ENCODE measurements around the gene ECM1. TPM values are rescaled to one million over a fixed set of nuclear protein-coding genes. Genes with fewer than 3 reads are reported as not detected.

Gene ECM1
- 10 to 100 TPM in 2 of 12 donors, 1 to 10 TPM in 9, not detected in 1; 2.9 to 26.5 (median 4.4) TPM for polyA plus RNA-seq (ENCODE audit: insufficient read length in 12 of 12)
- long read RNA-seq, donor 1, partial matches to known transcripts = 0 of 1 reads
- long read RNA-seq, donor 1, other reads (novel, unspliced or antisense) = 0 of 1 reads
- long read RNA-seq, donor 2, partial matches to known transcripts = 0 of 2 reads
- long read RNA-seq, donor 2, other reads (novel, unspliced or antisense) = 0 of 2 reads
- long read RNA-seq, donor 3 = 0 reads
- long read RNA-seq, donor 4 = 0 reads
- long read RNA-seq, donor 5 = 0 reads
- long read RNA-seq, donor 6 = 0 reads
- long read RNA-seq, donor 7, partial matches to known transcripts = 5 of 5 reads
- long read RNA-seq, donor 7, other reads (novel, unspliced or antisense) = 0 of 5 reads
- long read RNA-seq, donor 8 = 0 reads
- long read RNA-seq, donor 9, partial matches to known transcripts = 5 of 5 reads
- long read RNA-seq, donor 9, other reads (novel, unspliced or antisense) = 0 of 5 reads
- long read RNA-seq, donor 10 = 0 reads
- long read RNA-seq, donor 11, partial matches to known transcripts = 0 of 1 reads
- long read RNA-seq, donor 11, other reads (novel, unspliced or antisense) = 0 of 1 reads

GRCh38 chr1:150507912-150508864 is at the start of gene ECM1:
TSS of gene ECM1 (plus strand) at chr1:150508109. CDS start at chr1:150508210, 101 bp downstream.
- DNase-seq = no peak

- peak; percentile 63 for DNase-seq
These were observed 43.5 kb upstream of the ECM1 start for GRCh38 chr1:150464422-150464826.

- no peak for DNase-seq
These were observed 40.9 kb upstream of the ECM1 start for GRCh38 chr1:150466964-150467363.

- no peak for DNase-seq
These were observed 38.6 kb upstream of the ECM1 start for GRCh38 chr1:150469291-150469690.

- no peak for DNase-seq
These were observed 35.2 kb upstream of the ECM1 start for GRCh38 chr1:150472601-150473200.

GRCh38 chr1:150473659-150474058 is 34.2 kb upstream of the ECM1 start:
- DNase-seq = no peak

GRCh38 chr1:150474869-150475268 is 33.0 kb upstream of the ECM1 start:
- DNase-seq = no peak

- DNase-seq = no peak
These were observed 31.2 kb upstream of the ECM1 start for GRCh38 chr1:150476754-150477153.

- no peak for DNase-seq
These were observed 30.6 kb upstream of the ECM1 start for GRCh38 chr1:150477320-150477719.

GRCh38 chr1:150477733-150478132 is 30.2 kb upstream of the ECM1 start:
- DNase-seq = no peak

GRCh38 chr1:150479370-150479769 is 28.5 kb upstream of the ECM1 start:
- DNase-seq = no peak

GRCh38 chr1:150479927-150480352 is 28.0 kb upstream of the ECM1 start:
- DNase-seq = no peak

- no peak for DNase-seq
These were observed 23.5 kb upstream of the ECM1 start for GRCh38 chr1:150484431-150484830.

- no peak for DNase-seq
These were observed 23.0 kb upstream of the ECM1 start for GRCh38 chr1:150484861-150485260.

- peak; percentile 98 for DNase-seq
These were observed 20.7 kb upstream of the ECM1 start, which contains the start of gene TARS2 for GRCh38 chr1:150486966-150487762. TSS of gene TARS2 (plus strand) at chr1:150487419. CDS start at chr1:150487451, 32 bp downstream.

- no peak for DNase-seq
These were observed 20.2 kb upstream of the ECM1 start for GRCh38 chr1:150487763-150488115.

GRCh38 chr1:150493175-150493574 is 14.7 kb upstream of the ECM1 start:
- DNase-seq = no peak

- DNase-seq = no peak
These were observed 9.6 kb upstream of the ECM1 start for GRCh38 chr1:150498342-150498741.

- no peak for DNase-seq
These were observed 2.5 kb upstream of the ECM1 start for GRCh38 chr1:150505431-150505830.

GRCh38 chr1:150508982-150509381 is 1.1 kb downstream of the ECM1 start:
- no peak for DNase-seq

- no peak for DNase-seq
These were observed 3.6 kb downstream of the ECM1 start for GRCh38 chr1:150511551-150511950.

Data from muscle of arm (tissue), 14 donors.